Liver (tissue), 9 donors: ENCODE data around the gene PLEKHA8. TPM values are rescaled to one million over a fixed set of nuclear protein-coding genes. Genes with fewer than 3 reads are reported as not detected.

Source experiments
- DNase-seq: peaks from one replicate; pipeline ENCODE4 v3.0.0-alpha.2; 2017; ENCODE audit warnings: low spot score
- H3K27ac ChIP-seq, 2 donors: one replicate each; pipeline ENCODE4 v1.7.0; 2013; ENCODE audit warnings: inconsistent platforms in 2 of 2, low read length in 2 of 2, control low read depth in 1 of 2, low read depth in 1 of 2, mild to moderate bottlenecking in 1 of 2
- H3K27me3 ChIP-seq, 4 donors: one replicate each; pipeline versions ENCODE4 v1.6.1 to v1.7.0; 2013; ENCODE audit warnings: low read length in 3 of 4, inconsistent platforms in 1 of 4, mild to moderate bottlenecking in 1 of 4, moderate library complexity in 1 of 4; ENCODE audit not compliant: control insufficient read depth in 4 of 4, insufficient read depth in 4 of 4
- H3K36me3 ChIP-seq, 4 donors: one replicate each; pipeline versions ENCODE4 v1.6.1 to v1.7.0; 2013; ENCODE audit warnings: low read length in 3 of 4, mild to moderate bottlenecking in 3 of 4, low read depth in 1 of 4, moderate library complexity in 1 of 4; ENCODE audit not compliant: control insufficient read depth in 4 of 4, insufficient read depth in 3 of 4
- H3K4me1 ChIP-seq, 4 donors: one replicate each; pipeline versions ENCODE4 v1.6.1 to v1.7.0; 2013; ENCODE audit warnings: low read length in 3 of 4, mild to moderate bottlenecking in 3 of 4, moderate library complexity in 1 of 4; ENCODE audit not compliant: control insufficient read depth in 4 of 4, insufficient read depth in 4 of 4
- H3K4me3 ChIP-seq, 3 donors: one replicate each; pipeline versions ENCODE4 v1.6.1 to v1.7.0; 2013; ENCODE audit warnings: low read length in 3 of 3, control low read depth in 1 of 3, low read depth in 1 of 3, mild to moderate bottlenecking in 1 of 3
- H3K9ac ChIP-seq, 2 donors: one replicate each; pipeline ENCODE4 v1.7.0; 2013; ENCODE audit warnings: low read length in 2 of 2, mild to moderate bottlenecking in 2 of 2, moderate library complexity in 2 of 2, control low read depth in 1 of 2, low read depth in 1 of 2
- H3K9me3 ChIP-seq, 4 donors: one replicate each; pipeline versions ENCODE4 v1.6.1 to v1.7.0; 2013; ENCODE audit warnings: low read length in 3 of 4; ENCODE audit not compliant: control insufficient read depth in 4 of 4
- ATF3 ChIP-seq: IDR thresholded peaks from 2 replicates; pipeline ENCODE4 v1.6.1; 2016; ENCODE audit warnings: antibody characterized with exemption
- GABPA ChIP-seq, 2 donors: IDR thresholded peaks in 1 of 2; conservative IDR thresholded peaks in 1 of 2; 2 replicates each; pipeline ENCODE4 v1.6.1; 2016; ENCODE audit warnings: antibody characterized with exemption in 2 of 2, mild to moderate bottlenecking in 1 of 2, moderate library complexity in 1 of 2
- HNF4A ChIP-seq, 2 donors: conservative IDR thresholded peaks; 2 replicates each; pipeline ENCODE4 v1.6.1; 2016; ENCODE audit warnings: antibody characterized with exemption in 2 of 2, mild to moderate bottlenecking in 2 of 2
- JUND ChIP-seq, 2 donors: IDR thresholded peaks; 2 replicates each; pipeline ENCODE4 v1.6.1; 2016; ENCODE audit warnings: antibody characterized with exemption in 2 of 2
- RAD21 ChIP-seq, 2 donors: IDR thresholded peaks; 2 replicates each; pipeline ENCODE4 v1.6.1; 2016; ENCODE audit warnings: antibody characterized with exemption in 2 of 2, mild to moderate bottlenecking in 2 of 2
- RXRA ChIP-seq, 2 donors: IDR thresholded peaks; 2 replicates each; pipeline ENCODE4 v1.6.1; 2017 to 2018; ENCODE audit warnings: antibody characterized with exemption in 2 of 2, mild to moderate bottlenecking in 1 of 2
- TAF1 ChIP-seq: conservative IDR thresholded peaks from 2 replicates; pipeline ENCODE4 v1.6.1; 2016; ENCODE audit warnings: antibody characterized with exemption, mild to moderate bottlenecking
- YY1 ChIP-seq: IDR thresholded peaks from 2 replicates; pipeline ENCODE4 v1.6.1; 2016; ENCODE audit warnings: antibody characterized with exemption, mild to moderate bottlenecking
- WGBS: extraction: QIAGEN DNeasy Blood & Tissue Kit; methylation state at CpG from one replicate; pipeline ENCODE4 v1.1.7; 2013; 5-methylcytosine and 5-hydroxymethylcytosine counted together
- polyA plus RNA-seq, 2 donors: library from polyadenylated mRNA; stranded (reverse) in 1 of 2; unstranded in 1 of 2; fragments of 200-250 nt in 1 of 2; fragments of >200 nt in 1 of 2; fragmentation: Nextera tagmentation in 1 of 2; extraction: Ambion mirVana in 1 of 2; gene quantifications; one replicate each; pipeline versions ENCODE4 v1.2.1 to v1.2.3, GENCODE V29; 2013 to 2015
- total RNA-seq, 2 donors: library from RNA; depleted of rRNA; stranded (reverse); fragments of >200 nt; gene quantifications; one replicate each; pipeline ENCODE4 v1.2.3, GENCODE V29; 2014
- TF ChIP-seq, protein P1 (sequence below): fragments of 150-350 bp; IDR thresholded peaks from 2 replicates; pipeline ENCODE4 v1.5.1; 2017; ENCODE audit warnings: improper control_type of control experiment, low read depth, low read length; ENCODE audit not compliant: missing input control
- TF ChIP-seq, protein P2 (sequence below): IDR thresholded peaks from 2 replicates; pipeline ENCODE4 v1.6.1; 2016; ENCODE audit warnings: antibody characterized with exemption
- TF ChIP-seq, protein P3 (sequence below): IDR thresholded peaks from 2 replicates; pipeline ENCODE4 v1.6.1; 2016; ENCODE audit warnings: antibody characterized with exemption, mild to moderate bottlenecking
- donor health status: healthy.
- donor health status: healthy.
- donor health status: healthy.
- donor health status: healthy.
- donor health status: healthy.

Gene PLEKHA8
- total and polyA plus RNA-seq, 4 donors: 1.0 to 5.4 (median 2.4) TPM

DNA sequence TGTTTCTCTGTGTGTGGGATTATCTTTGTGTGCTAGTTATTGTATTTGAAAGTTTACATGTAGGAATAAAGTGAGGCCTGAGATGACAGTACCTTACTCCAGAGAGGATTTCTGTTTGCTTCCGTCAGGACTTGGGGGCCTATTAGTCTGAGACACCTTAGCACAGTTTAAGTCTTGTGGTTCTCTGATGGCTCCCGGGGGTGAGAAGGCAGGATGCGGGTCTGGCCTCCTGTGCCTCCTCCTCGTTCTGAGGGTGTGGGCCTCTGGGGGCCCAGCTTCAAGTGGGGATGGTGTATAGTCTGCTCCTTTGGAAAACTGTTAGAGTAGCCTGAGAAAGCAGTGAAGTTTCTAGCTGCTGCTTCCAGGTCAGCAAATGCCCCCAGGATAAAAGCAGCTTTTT is 119.0 kb downstream of the PLEKHA8 start (continued):
- TF ChIP-seq, protein P1, sequence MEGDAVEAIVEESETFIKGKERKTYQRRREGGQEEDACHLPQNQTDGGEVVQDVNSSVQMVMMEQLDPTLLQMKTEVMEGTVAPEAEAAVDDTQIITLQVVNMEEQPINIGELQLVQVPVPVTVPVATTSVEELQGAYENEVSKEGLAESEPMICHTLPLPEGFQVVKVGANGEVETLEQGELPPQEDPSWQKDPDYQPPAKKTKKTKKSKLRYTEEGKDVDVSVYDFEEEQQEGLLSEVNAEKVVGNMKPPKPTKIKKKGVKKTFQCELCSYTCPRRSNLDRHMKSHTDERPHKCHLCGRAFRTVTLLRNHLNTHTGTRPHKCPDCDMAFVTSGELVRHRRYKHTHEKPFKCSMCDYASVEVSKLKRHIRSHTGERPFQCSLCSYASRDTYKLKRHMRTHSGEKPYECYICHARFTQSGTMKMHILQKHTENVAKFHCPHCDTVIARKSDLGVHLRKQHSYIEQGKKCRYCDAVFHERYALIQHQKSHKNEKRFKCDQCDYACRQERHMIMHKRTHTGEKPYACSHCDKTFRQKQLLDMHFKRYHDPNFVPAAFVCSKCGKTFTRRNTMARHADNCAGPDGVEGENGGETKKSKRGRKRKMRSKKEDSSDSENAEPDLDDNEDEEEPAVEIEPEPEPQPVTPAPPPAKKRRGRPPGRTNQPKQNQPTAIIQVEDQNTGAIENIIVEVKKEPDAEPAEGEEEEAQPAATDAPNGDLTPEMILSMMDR: no peak

- DNase-seq: no peak
- Histone ChIP-seq H3K9me3 (no peaks in the 10 kb centered on the region), H3K36me3 (no peaks in the 10 kb centered on the region), H3K9ac (no peak overlapping the region), H3K4me3 (no peak overlapping the region), H3K27ac (no peak overlapping the region), H3K27me3 (no peaks in the 10 kb centered on the region), H3K4me1 (no peaks in the 10 kb centered on the region)
- TF ChIP-seq, protein P2, sequence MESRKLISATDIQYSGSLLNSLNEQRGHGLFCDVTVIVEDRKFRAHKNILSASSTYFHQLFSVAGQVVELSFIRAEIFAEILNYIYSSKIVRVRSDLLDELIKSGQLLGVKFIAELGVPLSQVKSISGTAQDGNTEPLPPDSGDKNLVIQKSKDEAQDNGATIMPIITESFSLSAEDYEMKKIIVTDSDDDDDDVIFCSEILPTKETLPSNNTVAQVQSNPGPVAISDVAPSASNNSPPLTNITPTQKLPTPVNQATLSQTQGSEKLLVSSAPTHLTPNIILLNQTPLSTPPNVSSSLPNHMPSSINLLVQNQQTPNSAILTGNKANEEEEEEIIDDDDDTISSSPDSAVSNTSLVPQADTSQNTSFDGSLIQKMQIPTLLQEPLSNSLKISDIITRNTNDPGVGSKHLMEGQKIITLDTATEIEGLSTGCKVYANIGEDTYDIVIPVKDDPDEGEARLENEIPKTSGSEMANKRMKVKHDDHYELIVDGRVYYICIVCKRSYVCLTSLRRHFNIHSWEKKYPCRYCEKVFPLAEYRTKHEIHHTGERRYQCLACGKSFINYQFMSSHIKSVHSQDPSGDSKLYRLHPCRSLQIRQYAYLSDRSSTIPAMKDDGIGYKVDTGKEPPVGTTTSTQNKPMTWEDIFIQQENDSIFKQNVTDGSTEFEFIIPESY: no peak
- WGBS: 95% methylated on average over 2 of the region's 2 CpGs
Measured at GRCh38 chr7:30147785-30148184, 119.6 kb downstream of the PLEKHA8 start.

- TF ChIP-seq TAF1 (no peak), RAD21 (IDR thresholded peaks at IDR 0.05) (no peak), HNF4A (conservative IDR thresholded peaks at IDR 0.05) (no peak), JUND (IDR thresholded peaks at IDR 0.05) (no peak), RXRA (IDR thresholded peaks at IDR 0.05) (no peak), ATF3 (no peak), YY1 (no peak), GABPA (IDR thresholded peaks at IDR 0.05 in 1 of 2, conservative IDR thresholded peaks at IDR 0.05 in 1 of 2) (no peak)
- TF ChIP-seq, protein P3, sequence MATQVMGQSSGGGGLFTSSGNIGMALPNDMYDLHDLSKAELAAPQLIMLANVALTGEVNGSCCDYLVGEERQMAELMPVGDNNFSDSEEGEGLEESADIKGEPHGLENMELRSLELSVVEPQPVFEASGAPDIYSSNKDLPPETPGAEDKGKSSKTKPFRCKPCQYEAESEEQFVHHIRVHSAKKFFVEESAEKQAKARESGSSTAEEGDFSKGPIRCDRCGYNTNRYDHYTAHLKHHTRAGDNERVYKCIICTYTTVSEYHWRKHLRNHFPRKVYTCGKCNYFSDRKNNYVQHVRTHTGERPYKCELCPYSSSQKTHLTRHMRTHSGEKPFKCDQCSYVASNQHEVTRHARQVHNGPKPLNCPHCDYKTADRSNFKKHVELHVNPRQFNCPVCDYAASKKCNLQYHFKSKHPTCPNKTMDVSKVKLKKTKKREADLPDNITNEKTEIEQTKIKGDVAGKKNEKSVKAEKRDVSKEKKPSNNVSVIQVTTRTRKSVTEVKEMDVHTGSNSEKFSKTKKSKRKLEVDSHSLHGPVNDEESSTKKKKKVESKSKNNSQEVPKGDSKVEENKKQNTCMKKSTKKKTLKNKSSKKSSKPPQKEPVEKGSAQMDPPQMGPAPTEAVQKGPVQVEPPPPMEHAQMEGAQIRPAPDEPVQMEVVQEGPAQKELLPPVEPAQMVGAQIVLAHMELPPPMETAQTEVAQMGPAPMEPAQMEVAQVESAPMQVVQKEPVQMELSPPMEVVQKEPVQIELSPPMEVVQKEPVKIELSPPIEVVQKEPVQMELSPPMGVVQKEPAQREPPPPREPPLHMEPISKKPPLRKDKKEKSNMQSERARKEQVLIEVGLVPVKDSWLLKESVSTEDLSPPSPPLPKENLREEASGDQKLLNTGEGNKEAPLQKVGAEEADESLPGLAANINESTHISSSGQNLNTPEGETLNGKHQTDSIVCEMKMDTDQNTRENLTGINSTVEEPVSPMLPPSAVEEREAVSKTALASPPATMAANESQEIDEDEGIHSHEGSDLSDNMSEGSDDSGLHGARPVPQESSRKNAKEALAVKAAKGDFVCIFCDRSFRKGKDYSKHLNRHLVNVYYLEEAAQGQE: no peak
- TF ChIP-seq, protein P2: no peak
- TF ChIP-seq, protein P1: no peak
- no peak overlapping the region for H3K27ac ChIP-seq
- no peaks in the 10 kb centered on the region for H3K27me3 ChIP-seq
- H3K36me3 ChIP-seq: no peaks in the 10 kb centered on the region
- DNase-seq: no peak
- H3K9me3 ChIP-seq: no peaks in the 10 kb centered on the region
- H3K4me3 ChIP-seq: no peak overlapping the region
- no peak overlapping the region for H3K9ac ChIP-seq
- 96% methylated on average over 5 of the region's 5 CpGs for WGBS
- no peaks in the 10 kb centered on the region for H3K4me1 ChIP-seq
Measured at GRCh38 chr7:30148426-30148825, 120.2 kb downstream of the PLEKHA8 start.
